Urothelium cell line (cell line): Measurements from ENCODE around the gene TPX2.

Source experiments
- DNase-seq: peaks from one replicate; pipeline ENCODE4 v3.0.0; 2011; ENCODE audit warnings: low spot score, mixed read lengths
- FAIRE-seq: peaks from 2 replicates; lab custom pipeline; 2011; peaks lifted over from hg19 to GRCh38; lab: Jason Lieb, UNC

TPX2 gene

GRCh38 chr20:31738729-31739549 lies at the start of gene TPX2:
TSS of gene TPX2 (plus strand) at chr20:31739290. CDS start at chr20:31757477, 18,187 bp downstream.
- DNase-seq (peak; percentile 99), FAIRE-seq (no peak)

GRCh38 chr20:31690124-31690666 lies 48.9 kb upstream of the TPX2 start:
- FAIRE-seq, result no peak
- no peak for DNase-seq

DNA sequence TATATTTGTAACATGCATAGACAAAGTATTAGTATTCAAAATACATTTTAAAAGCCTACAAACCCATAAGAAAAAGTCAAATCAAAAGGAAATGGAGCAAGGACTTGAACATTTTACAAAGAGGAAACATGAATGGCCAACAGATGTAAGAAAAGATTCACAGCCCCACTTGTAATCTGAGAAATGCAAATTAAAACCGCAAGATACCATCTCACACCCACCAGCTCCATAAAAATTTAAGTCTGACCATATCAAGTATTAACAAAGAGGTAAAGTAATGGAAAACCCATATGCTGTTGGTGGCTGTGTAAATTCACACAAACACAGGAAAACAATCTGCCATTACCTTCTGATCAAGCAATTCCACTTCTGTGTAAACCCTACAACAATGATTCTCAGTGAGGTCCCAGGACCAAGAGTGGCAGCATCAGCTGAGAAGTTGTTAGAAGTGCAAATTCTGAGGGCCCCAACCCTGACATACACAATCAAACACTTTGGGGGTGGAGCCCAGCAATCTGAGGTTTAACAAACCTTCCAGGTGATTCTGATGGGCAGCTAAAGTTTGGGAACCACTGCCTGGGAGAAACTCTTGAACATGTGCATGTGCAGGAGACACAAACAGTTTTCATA lies 47.3 kb upstream of the TPX2 start:
- no peak for DNase-seq
- no peak for FAIRE-seq

DNA sequence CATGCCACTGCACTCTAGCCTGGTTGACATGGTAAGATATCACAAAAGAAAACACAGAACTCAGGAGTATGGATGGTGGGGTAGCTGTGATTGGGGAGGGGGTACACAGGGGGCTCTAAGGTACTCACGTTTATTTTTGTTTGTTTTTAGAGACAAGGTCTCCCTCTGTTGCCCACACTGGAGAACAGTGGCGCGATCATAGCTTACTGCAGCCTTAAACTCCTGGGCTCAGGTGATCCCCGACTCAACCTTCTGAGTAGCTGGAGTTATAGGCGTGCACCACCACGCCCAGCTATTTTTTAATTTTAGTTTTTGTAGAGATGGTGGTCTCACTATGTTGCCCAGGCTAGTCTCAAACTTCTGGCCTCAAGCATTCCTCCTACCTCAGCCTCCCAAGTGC lies 45.7 kb upstream of the TPX2 start:
- FAIRE-seq (no peak), DNase-seq (no peak)

GRCh38 chr20:31693987-31694661 lies 45.0 kb upstream of the TPX2 start:
- no peak for FAIRE-seq
- no peak for DNase-seq

DNA sequence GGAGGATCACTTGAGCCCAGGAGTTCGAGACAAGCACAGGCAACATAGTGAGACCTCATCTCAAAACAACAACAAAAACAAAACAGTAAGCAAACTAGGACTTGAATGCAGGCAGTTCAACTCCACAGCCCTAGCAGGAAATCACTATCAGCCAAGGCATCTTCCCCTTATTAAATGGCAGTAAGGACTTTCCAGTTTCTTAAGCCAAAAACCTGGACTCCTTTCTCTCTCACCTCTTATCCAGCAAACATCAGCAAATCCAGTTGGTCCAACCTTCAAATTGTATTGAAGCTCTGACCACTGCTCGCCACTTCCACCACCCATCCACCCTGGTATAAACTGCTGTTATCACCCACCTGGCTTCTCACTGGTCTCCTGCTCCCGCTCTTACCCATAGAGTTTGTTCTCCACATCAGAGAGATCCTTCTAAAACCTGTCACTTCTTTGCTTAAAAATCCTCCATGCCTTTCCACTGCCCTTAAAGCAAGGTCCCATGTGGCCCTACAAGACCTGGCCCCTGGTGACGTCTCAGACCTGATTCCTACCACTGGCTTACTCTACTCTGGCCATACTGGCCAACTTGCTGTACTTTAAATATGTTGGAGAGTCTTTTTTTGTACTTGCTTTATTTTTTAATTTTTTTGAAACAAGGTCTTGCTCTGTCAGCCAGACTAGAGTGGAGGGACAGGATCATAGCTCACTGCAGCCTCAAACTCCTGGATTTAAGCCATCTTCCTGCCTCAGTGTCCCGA lies 44.1 kb upstream of the TPX2 start:
- FAIRE-seq (no peak), DNase-seq (no peak)

GRCh38 chr20:31695849-31696804 lies 43.0 kb upstream of the TPX2 start:
- DNase-seq, result peak; percentile 57
- no peak for FAIRE-seq

DNA sequence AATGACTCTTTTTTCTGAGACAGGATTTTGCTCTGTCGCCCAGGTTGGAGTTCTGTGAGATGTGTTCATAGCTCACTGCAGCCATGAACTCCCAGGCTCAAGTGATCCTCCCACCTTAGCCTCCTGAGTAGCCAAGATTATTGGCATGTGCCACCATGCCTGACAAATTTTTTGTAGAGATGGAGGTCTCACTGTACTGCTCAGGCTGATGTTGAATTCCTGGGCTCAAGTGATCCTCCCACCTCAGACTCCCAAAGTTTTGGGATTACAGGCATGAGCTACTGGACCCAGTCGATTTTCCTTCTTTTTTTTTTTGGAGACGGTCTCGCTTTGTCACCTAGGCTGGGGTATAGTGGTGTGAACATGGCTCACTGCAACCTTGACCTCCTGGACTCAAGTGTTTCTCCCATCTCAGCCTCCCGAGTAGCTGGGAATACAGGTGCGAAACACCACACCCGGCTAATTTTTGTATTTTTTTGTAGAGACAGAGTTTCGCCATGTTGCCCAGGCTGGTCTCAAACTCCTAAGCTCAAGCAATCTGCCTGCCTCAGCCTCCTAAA lies 40.8 kb upstream of the TPX2 start:
- FAIRE-seq (no peak), DNase-seq (no peak)

DNA sequence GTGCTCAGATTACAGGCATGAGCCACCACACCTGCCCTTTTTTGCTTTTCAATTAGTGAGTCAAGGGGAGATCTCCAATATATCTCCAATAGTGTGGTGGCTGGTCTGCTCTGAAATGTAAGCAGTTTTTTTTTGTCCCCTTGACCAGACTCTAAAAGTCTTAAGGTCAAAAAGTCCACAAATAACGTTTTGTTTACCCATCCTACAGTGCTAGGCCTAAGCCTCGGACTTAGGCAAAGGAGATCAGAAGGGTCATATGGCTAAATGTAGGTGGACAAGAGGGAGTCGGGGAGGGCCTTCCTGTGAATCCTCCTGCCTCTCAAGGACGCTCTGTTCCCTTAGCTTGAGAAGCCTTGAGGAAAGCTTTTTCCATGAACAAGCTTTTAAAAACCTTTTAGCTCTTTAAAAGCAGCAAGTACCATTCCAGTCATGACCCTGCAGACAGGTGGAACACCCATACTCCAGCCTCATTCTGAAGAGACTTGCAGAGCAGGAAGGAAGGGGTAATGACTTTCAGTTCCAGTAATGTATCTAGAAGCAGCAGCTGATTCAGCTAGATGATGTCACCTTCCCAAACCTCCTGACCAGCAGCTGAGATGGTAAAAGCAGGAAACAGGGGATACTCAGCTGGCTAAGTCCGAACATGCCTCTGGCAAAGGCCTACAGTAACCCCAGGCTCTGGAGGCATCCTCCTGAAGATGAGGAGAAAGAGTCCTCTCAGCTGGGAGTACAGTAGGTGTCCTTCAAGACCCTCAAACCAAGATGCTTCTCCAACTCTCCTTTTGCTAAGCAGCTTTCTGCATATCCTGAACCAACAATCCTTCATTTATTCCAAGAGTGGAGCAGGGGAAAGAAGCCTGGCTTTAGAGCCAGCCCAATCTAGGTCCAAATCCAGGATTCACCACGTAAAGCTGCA lies 40.0 kb upstream of the TPX2 start:
- no peak for FAIRE-seq
- peak; percentile 88 for DNase-seq

DNA sequence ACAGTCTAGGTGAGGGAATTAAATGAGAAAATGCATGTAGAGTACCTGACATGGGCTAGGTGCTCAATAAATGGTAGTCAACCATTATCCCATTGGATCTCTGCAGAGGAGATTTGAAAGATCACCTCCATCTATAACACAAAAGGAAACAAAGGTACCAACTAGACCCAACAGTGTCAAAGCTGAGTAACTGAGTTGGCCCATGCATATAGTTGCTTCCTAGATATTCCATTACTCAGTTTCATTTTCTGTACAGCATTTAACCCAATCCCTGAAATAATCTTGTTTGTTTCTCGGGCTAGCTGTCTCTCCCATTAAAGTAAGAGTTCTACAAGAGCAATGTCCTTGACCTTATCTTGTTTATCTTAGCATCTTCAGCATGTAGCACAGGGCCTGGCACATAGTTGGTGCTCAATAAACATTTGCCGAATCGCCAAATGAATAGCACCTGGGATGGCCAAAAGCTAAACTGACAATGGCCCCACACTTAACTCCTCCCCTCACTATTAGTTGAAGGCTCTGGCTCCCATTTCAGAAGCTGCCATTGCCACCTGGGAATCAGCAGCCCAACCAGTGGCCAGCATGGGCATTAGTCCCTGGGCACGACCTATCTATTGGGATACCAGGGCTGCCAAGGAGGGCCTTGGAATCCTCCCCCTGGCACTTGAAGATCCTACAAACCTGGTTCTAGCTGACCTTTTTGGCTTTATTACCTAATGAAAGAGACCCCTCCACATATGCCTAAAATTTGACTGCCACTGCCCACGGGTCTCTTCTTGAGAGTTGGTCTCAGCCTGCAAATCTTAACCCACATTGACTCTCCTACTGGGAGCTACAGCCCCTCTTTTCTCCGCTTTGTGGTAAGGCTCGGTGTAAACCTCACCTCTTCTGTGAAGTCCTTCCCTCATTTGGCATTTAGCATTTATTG lies 39.0 kb upstream of the TPX2 start:
- FAIRE-seq (no peak), DNase-seq (no peak)

DNA sequence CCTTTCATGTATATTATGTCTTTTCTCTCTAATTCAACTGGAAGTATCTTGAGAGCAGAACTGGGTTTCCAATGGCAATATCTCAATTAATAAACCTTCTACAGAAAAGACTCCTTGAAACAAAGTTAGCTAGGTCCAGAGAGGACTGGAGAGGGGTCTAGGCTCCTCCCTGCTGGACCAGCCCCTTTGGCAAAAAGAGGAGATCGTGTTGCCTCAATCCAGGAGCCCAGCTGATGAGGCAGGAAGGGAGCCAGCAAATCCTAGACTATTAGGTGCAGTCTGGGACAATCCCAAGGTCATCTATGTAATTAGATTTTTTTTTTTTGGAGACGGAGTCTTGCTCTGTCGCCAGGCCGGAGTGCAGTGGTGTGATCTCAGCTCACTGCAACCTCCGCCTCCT lies 38.3 kb upstream of the TPX2 start:
- no peak for FAIRE-seq

GRCh38 chr20:31701591-31701990 lies 37.5 kb upstream of the TPX2 start:
- no peak for FAIRE-seq

More for the DNA sequence above, 38.3 kb upstream of the TPX2 start:
- no peak for DNase-seq

GRCh38 chr20:31704225-31705119 lies 34.6 kb upstream of the TPX2 start:
- peak; percentile 37 for FAIRE-seq
- DNase-seq, result peak; percentile 90

More at GRCh38 chr20:31701591-31701990, 37.5 kb upstream of the TPX2 start:
- DNase-seq, result no peak

GRCh38 chr20:31705191-31705590 lies 33.9 kb upstream of the TPX2 start:
- no peak for DNase-seq
- FAIRE-seq, result no peak

DNA sequence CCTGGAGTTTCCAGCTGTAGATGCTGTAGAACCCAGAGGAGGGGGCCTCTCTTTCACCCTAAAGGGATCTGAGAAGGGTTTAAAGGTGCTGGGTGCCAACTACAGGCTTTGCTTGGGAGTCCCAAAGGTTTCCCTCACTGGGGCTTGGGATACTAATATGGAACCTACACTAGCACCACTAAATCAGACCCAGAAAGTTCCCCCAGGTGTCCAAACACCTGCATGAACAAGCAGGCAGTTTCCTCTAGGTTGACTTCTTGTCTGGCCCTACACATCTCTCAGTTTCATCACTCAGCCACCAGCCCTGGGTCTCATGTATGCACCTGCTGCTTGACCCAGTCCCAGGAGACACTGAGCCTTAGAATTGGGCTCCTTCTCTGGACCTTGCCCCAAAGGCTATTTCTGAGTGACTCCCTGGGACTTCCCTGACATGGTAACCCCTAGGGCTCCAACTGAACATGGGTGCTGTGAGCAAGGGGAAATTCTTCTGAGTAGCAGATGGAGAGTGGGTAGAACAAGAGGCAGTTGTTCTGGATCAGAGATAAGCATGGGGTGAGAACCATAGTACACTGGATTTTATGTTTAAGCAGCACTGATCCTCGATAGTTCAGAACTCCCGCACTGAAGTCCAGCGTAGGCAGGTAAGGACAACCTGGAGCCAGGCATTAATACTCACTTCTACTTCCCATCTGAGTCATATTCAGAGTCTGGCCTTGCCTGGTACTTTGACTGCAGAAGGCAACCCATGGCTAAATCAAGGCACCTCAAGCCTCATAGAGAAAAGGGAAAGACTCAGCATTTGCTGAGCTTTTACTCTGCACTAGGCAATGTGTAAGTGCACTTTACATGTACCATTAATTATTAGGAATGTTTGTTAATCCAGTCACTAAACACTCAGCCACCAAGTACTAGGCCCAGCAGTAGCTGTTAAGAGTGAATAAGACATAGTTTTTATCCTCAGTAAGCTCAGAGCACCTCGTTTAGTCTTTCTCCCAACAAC lies 33.2 kb upstream of the TPX2 start:
- DNase-seq (no peak), FAIRE-seq (no peak)
